NCI-H510A (cell line): ENCODE data around the gene SPDEF.

Source experiments
- DNase-seq: peaks from one replicate; lab custom pipeline; 2025; lab: John Stamatoyannopoulos, UW

Gene SPDEF

GRCh38 chr6:34562861-34563512, 6.9 kb upstream of the SPDEF start:
- DNase-seq: no peak

GRCh38 chr6:34562350-34562749, 6.2 kb upstream of the SPDEF start:
- DNase-seq: no peak

- no peak for DNase-seq
Observed at GRCh38 chr6:34561227-34561530, 5.0 kb upstream of the SPDEF start.

GRCh38 chr6:34560366-34561226, 4.5 kb upstream of the SPDEF start:
- peak; percentile 57 for DNase-seq

- no peak for DNase-seq
Observed at GRCh38 chr6:34559651-34560365, 3.7 kb upstream of the SPDEF start.

- DNase-seq: no peak
Observed at GRCh38 chr6:34558172-34558714, 2.1 kb upstream of the SPDEF start.

- DNase-seq: no peak
Observed at GRCh38 chr6:34557228-34557627, 1.1 kb upstream of the SPDEF start.

- no peak for DNase-seq
Observed at GRCh38 chr6:34556493-34556892, 364 bp upstream of the SPDEF start.

GRCh38 chr6:34555328-34555727, 801 bp downstream of the SPDEF start:
- DNase-seq: no peak

GRCh38 chr6:34555007-34555322, 1.2 kb downstream of the SPDEF start:
- no peak for DNase-seq

GRCh38 chr6:34554291-34555006, 1.7 kb downstream of the SPDEF start:
- no peak for DNase-seq

GRCh38 chr6:34553750-34554149, 2.4 kb downstream of the SPDEF start:
- no peak for DNase-seq

- DNase-seq: no peak
Observed at GRCh38 chr6:34553146-34553545, 3.0 kb downstream of the SPDEF start.

GRCh38 chr6:34552620-34553019, 3.5 kb downstream of the SPDEF start:
- no peak for DNase-seq

- DNase-seq: no peak
Observed at GRCh38 chr6:34551720-34552119, 4.4 kb downstream of the SPDEF start.

- DNase-seq: no peak
Observed at GRCh38 chr6:34549804-34550202, 6.3 kb downstream of the SPDEF start.

- DNase-seq: no peak
Observed at GRCh38 chr6:34549026-34549803, 6.9 kb downstream of the SPDEF start.

- no peak for DNase-seq
Observed at GRCh38 chr6:34547701-34548644, 8.2 kb downstream of the SPDEF start.

GRCh38 chr6:34546551-34547321, 9.4 kb downstream of the SPDEF start:
- DNase-seq: peak; percentile 82
